WTC11 (cell line): ENCODE data around the gene PRRC2B. TPM values are rescaled to one million over a fixed set of nuclear protein-coding genes. Genes with fewer than 3 reads are reported as not detected.
A peak's percentile ranks its signal among the peaks of the same experiment; 100 is the strongest.
"Not testable (repeated sequence)": the region's sequence is repeated elsewhere in the genome, so short reads cannot be mapped to it uniquely, and the experiment has no call there.

Source experiments
- ATAC-seq: fragments of 200-7000 bp; cut with Tn5 transposase; 2 replicates; pipeline ENCODE4 v1.10.0; 2021; ENCODE audit warnings: mild to moderate bottlenecking, moderate library complexity
- CTCF ChIA-PET: fragments of 300-600 bp; sonication (Branson Sonifier 250); formaldehyde crosslinking; loops from one replicate; lab custom pipeline; 2021; ENCODE audit warnings: antibody characterized with exemption; lab: Charles Lee
- POLR2A ChIA-PET: fragments of 350-600 bp; sonication (Branson Sonifier 250); formaldehyde crosslinking; loops from one replicate; lab custom pipeline; 2021; ENCODE audit warnings: antibody characterized with exemption; lab: Charles Lee
- DNase-seq: peaks from one replicate; pipeline ENCODE4 v3.0.0; 2021; ENCODE audit warnings: low spot score
- H3K27ac Mint-ChIP-seq: 2 replicates; pipeline ENCODE4 v1.8.0; 2021; ENCODE audit warnings: mixed read lengths
- H3K27me3 Mint-ChIP-seq: 2 replicates; pipeline ENCODE4 v1.8.0; 2021; ENCODE audit warnings: low read depth, mild to moderate bottlenecking, moderate library complexity, mixed read lengths
- H3K36me3 Mint-ChIP-seq: 2 replicates; pipeline ENCODE4 v1.8.0; 2021; ENCODE audit warnings: mixed read lengths
- H3K4me1 Mint-ChIP-seq: 2 replicates; pipeline ENCODE4 v1.8.0; 2022; ENCODE audit warnings: mixed read lengths
- H3K4me3 Mint-ChIP-seq: 2 replicates; pipeline ENCODE4 v1.8.0; 2021; ENCODE audit warnings: mild to moderate bottlenecking, moderate library complexity, mixed read lengths
- H3K9me3 Mint-ChIP-seq: 2 replicates; pipeline ENCODE4 v1.8.0; 2021; ENCODE audit warnings: mixed read lengths
- EMX1 ChIP-seq: fragments of 250-450 bp; sonication (Bioruptor Pico); IDR thresholded peaks from 2 replicates; pipeline ENCODE4 v1.8.0; 2021; ENCODE audit warnings: mild to moderate bottlenecking
- ESRRA ChIP-seq: sonication (generic); formaldehyde crosslinking; IDR thresholded peaks from 2 replicates; pipeline ENCODE4 v1.8.1; 2022; ENCODE audit warnings: mild to moderate bottlenecking, missing genetic modification reagents, borderline replicate concordance
- GRHL2 ChIP-seq: fragments of 250-450 bp; sonication (Bioruptor Pico); IDR thresholded peaks from 2 replicates; pipeline ENCODE4 v1.8.0; 2022; ENCODE audit warnings: mild to moderate bottlenecking, moderate library complexity; ENCODE audit not compliant: insufficient replicate concordance, severe bottlenecking
- MXD4 ChIP-seq: fragments of 250-450 bp; sonication (Bioruptor Pico); IDR thresholded peaks from 2 replicates; pipeline ENCODE4 v1.8.0; 2021; ENCODE audit warnings: mild to moderate bottlenecking, moderate library complexity, borderline replicate concordance
- SMAD3 ChIP-seq: sonication (generic); formaldehyde crosslinking; IDR thresholded peaks from 2 replicates; pipeline ENCODE4 v1.8.0; 2022; ENCODE audit warnings: missing genetic modification reagents, mild to moderate bottlenecking, borderline replicate concordance
- SP1 ChIP-seq: sonication (generic); formaldehyde crosslinking; conservative IDR thresholded peaks from 2 replicates; pipeline ENCODE4 v1.8.1; 2022; ENCODE audit warnings: missing genetic modification reagents
- TEAD1 ChIP-seq: sonication (generic); formaldehyde crosslinking; IDR thresholded peaks from 2 replicates; pipeline ENCODE4 v1.8.0; 2022; ENCODE audit warnings: mild to moderate bottlenecking, missing genetic modification reagents
- TP53 ChIP-seq: sonication (generic); formaldehyde crosslinking; IDR thresholded peaks from 2 replicates; pipeline ENCODE4 v1.8.1; 2023; ENCODE audit warnings: mild to moderate bottlenecking, missing genetic modification reagents
- total RNA-seq: library from RNA; stranded (reverse); gene quantifications from 3 replicates; pipeline ENCODE4 v1.2.3, GENCODE V29; 2021
- TF ChIP-seq, protein P1 (sequence below): sonication (generic); formaldehyde crosslinking; IDR thresholded peaks from 2 replicates; pipeline ENCODE4 v1.8.1; 2023; ENCODE audit warnings: mild to moderate bottlenecking, missing genetic modification reagents
- TF ChIP-seq, protein P2 (sequence below): sonication (generic); formaldehyde crosslinking; IDR thresholded peaks from 2 replicates; pipeline ENCODE4 v1.8.1; 2023; ENCODE audit warnings: mild to moderate bottlenecking, missing genetic modification reagents, borderline replicate concordance
- TF ChIP-seq, protein P3 (sequence below): sonication (generic); formaldehyde crosslinking; IDR thresholded peaks from 2 replicates; pipeline ENCODE4 v1.8.1; 2023; ENCODE audit warnings: mild to moderate bottlenecking, moderate library complexity, missing genetic modification reagents
- TF ChIP-seq, protein P4 (sequence below): sonication (generic); formaldehyde crosslinking; IDR thresholded peaks from 2 replicates; pipeline ENCODE4 v1.8.1; 2022; ENCODE audit warnings: mild to moderate bottlenecking, missing genetic modification reagents, moderate library complexity, borderline replicate concordance
- TF ChIP-seq, protein P5 (sequence below): sonication (generic); formaldehyde crosslinking; IDR thresholded peaks from 2 replicates; pipeline ENCODE4 v1.8.0; 2022; ENCODE audit warnings: mild to moderate bottlenecking, missing genetic modification reagents
- TF ChIP-seq, protein P6 (sequence below): sonication (generic); formaldehyde crosslinking; IDR thresholded peaks from 2 replicates; pipeline ENCODE4 v1.8.1; 2023; ENCODE audit warnings: mild to moderate bottlenecking, missing genetic modification reagents, moderate library complexity

The PRRC2B gene
- total RNA-seq, 1 experiment from 2014 or later = 272 TPM

DNA sequence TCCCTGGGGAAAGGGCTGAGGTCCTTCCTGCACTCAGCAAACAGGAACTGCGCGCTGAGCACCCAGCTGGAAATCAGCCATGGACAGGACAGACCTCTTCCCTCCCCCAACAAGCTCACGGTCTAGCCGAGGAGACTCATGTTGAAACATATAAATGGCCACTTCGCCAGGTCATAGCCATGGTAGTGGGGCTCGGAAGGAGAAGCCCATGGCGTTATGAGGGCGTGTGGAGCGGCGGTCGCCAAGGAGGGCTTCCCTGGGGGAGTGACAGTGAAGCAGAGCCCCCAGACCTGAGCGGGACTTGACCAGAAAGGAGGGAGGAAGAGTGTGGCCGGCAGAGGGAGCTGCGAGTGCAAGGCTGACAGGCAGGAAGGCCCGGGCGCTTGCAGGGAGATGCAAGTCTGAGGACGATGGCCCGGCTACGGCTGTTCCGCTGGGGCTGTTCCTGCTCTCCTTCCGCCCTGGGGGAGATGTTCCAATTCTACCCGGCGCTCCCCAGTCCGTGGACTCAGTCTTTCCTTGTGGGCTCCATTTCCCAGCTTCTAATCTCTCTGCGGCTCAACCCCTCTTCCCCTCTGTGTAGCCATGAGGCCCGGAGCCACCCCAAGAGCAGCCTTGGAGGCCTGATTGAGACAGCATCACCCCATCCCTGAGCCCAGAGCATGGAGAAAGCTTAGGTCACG is 43.9 kb upstream of the PRRC2B start (continued):
- TF ChIP-seq, protein P1, sequence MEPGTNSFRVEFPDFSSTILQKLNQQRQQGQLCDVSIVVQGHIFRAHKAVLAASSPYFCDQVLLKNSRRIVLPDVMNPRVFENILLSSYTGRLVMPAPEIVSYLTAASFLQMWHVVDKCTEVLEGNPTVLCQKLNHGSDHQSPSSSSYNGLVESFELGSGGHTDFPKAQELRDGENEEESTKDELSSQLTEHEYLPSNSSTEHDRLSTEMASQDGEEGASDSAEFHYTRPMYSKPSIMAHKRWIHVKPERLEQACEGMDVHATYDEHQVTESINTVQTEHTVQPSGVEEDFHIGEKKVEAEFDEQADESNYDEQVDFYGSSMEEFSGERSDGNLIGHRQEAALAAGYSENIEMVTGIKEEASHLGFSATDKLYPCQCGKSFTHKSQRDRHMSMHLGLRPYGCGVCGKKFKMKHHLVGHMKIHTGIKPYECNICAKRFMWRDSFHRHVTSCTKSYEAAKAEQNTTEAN (CRISPR knock-in tag) = no peak
- TF ChIP-seq, protein P2, sequence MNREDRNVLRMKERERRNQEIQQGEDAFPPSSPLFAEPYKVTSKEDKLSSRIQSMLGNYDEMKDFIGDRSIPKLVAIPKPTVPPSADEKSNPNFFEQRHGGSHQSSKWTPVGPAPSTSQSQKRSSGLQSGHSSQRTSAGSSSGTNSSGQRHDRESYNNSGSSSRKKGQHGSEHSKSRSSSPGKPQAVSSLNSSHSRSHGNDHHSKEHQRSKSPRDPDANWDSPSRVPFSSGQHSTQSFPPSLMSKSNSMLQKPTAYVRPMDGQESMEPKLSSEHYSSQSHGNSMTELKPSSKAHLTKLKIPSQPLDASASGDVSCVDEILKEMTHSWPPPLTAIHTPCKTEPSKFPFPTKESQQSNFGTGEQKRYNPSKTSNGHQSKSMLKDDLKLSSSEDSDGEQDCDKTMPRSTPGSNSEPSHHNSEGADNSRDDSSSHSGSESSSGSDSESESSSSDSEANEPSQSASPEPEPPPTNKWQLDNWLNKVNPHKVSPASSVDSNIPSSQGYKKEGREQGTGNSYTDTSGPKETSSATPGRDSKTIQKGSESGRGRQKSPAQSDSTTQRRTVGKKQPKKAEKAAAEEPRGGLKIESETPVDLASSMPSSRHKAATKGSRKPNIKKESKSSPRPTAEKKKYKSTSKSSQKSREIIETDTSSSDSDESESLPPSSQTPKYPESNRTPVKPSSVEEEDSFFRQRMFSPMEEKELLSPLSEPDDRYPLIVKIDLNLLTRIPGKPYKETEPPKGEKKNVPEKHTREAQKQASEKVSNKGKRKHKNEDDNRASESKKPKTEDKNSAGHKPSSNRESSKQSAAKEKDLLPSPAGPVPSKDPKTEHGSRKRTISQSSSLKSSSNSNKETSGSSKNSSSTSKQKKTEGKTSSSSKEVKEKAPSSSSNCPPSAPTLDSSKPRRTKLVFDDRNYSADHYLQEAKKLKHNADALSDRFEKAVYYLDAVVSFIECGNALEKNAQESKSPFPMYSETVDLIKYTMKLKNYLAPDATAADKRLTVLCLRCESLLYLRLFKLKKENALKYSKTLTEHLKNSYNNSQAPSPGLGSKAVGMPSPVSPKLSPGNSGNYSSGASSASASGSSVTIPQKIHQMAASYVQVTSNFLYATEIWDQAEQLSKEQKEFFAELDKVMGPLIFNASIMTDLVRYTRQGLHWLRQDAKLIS (CRISPR knock-in tag) = no peak
- TF ChIP-seq SMAD3 (CRISPR knock-in tag) = no peak
- TF ChIP-seq, protein P3, sequence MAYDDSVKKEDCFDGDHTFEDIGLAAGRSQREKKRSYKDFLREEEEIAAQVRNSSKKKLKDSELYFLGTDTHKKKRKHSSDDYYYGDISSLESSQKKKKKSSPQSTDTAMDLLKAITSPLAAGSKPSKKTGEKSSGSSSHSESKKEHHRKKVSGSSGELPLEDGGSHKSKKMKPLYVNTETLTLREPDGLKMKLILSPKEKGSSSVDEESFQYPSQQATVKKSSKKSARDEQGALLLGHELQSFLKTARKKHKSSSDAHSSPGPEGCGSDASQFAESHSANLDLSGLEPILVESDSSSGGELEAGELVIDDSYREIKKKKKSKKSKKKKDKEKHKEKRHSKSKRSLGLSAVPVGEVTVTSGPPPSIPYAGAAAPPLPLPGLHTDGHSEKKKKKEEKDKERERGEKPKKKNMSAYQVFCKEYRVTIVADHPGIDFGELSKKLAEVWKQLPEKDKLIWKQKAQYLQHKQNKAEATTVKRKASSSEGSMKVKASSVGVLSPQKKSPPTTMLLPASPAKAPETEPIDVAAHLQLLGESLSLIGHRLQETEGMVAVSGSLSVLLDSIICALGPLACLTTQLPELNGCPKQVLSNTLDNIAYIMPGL (CRISPR knock-in tag) = peak; percentile 81
- no peak for TF ChIP-seq ESRRA (CRISPR knock-in tag)
- TF ChIP-seq TEAD1 (CRISPR knock-in tag) = no peak
- 0 out of 2 replicates have a peak, but pooled peaks have one; percentile 24 for TF ChIP-seq SP1 (CRISPR knock-in tag)
- TF ChIP-seq TP53 = peak; percentile 48; the same call in 1 of the 2 replicates
- TF ChIP-seq, protein P4, sequence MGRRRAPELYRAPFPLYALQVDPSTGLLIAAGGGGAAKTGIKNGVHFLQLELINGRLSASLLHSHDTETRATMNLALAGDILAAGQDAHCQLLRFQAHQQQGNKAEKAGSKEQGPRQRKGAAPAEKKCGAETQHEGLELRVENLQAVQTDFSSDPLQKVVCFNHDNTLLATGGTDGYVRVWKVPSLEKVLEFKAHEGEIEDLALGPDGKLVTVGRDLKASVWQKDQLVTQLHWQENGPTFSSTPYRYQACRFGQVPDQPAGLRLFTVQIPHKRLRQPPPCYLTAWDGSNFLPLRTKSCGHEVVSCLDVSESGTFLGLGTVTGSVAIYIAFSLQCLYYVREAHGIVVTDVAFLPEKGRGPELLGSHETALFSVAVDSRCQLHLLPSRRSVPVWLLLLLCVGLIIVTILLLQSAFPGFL (CRISPR knock-in tag) = no peak
- TF ChIP-seq, protein P5, sequence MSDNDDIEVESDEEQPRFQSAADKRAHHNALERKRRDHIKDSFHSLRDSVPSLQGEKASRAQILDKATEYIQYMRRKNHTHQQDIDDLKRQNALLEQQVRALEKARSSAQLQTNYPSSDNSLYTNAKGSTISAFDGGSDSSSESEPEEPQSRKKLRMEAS (CRISPR knock-in tag) = peak; percentile 79
- no peak for TF ChIP-seq GRHL2
- no peak for TF ChIP-seq MXD4
- no peak for TF ChIP-seq EMX1 (CRISPR knock-in tag)
- TF ChIP-seq, all 79 proteins: peak for 6

DNA sequence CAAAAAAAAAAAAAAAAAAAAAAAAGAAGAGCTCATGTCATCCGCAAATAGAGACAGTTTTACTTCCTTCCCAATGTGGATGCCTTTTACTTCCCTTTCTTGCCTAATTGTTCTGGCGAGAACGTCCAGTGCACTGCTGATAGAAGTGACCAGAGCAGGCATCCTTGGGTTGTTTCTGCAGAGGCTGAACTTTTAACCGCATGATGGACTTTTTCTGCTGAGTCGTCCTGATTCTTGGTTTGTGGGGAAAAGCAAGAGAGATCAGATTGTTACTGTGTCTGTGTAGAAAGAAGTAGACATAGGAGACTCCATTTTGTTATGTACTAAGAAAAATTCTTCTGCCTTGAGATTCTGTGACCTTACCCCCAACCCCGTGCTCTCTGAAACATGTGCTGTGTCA is 37.4 kb upstream of the PRRC2B start:
- not testable (repeated sequence) for H3K9me3 Mint-ChIP-seq

DNA sequence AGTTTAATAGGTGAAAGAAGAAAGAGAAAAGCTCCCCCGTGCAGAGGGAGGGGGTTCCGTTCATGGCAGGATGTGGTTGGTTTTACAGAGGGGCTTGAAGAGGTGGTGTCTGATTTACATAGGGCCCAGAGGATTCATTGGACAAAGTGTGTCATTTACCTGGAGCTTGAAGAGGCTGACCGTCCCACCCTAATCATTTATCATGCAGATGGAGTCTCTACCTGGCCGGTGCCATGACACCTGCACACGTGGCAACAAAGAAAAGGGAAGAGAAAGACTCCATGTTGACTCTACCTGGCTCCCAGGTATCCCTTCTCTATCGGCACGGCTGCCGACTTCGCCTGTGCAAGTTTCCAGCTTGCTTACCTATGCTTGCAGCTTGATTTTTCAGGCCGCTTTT is 35.3 kb upstream of the PRRC2B start:
- no peaks in the 10 kb centered on the region for H3K36me3 Mint-ChIP-seq
- no peaks in the 10 kb centered on the region for H3K27me3 Mint-ChIP-seq
- CTCF ChIA-PET = interaction anchor here (3.8 kb wide), 1 partner anchor 9 kb away, joined by 19 read pairs; no protein-coding TSS in a partner anchor
- H3K4me1 Mint-ChIP-seq = peaks cover 20% of the 10 kb centered on the region
- TF ChIP-seq, protein P6, sequence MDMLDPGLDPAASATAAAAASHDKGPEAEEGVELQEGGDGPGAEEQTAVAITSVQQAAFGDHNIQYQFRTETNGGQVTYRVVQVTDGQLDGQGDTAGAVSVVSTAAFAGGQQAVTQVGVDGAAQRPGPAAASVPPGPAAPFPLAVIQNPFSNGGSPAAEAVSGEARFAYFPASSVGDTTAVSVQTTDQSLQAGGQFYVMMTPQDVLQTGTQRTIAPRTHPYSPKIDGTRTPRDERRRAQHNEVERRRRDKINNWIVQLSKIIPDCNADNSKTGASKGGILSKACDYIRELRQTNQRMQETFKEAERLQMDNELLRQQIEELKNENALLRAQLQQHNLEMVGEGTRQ (CRISPR knock-in tag) = peak; percentile 29; the same call in 1 of the 2 replicates
- TF ChIP-seq, protein P5 (CRISPR knock-in tag) = 0 out of 2 replicates have a peak, but pooled peaks have one; percentile 18
- no peak for TF ChIP-seq SMAD3 (CRISPR knock-in tag)
- peak overlapping the region; percentile 92 for H3K27ac Mint-ChIP-seq
- peak; percentile 54 for ATAC-seq
- no peak for DNase-seq
- no peak overlapping the region for H3K4me3 Mint-ChIP-seq
- H3K9me3 Mint-ChIP-seq = no peaks in the 10 kb centered on the region
- POLR2A ChIA-PET = no interaction called here

More for the DNA sequence above, 37.4 kb upstream of the PRRC2B start:
- DNase-seq, H3K4me3 Mint-ChIP-seq, ATAC-seq, H3K36me3 Mint-ChIP-seq, H3K27me3 Mint-ChIP-seq, POLR2A ChIA-PET: not testable (repeated sequence)
- H3K27ac Mint-ChIP-seq = peak overlapping the region; percentile 23; the same call in 1 of the 2 replicates
- peaks cover 20% of the 10 kb centered on the region for H3K4me1 Mint-ChIP-seq
- CTCF ChIA-PET = interaction anchor here (0.7 kb wide), 1 partner anchor 70 kb away, joined by 3 read pairs; no protein-coding TSS in a partner anchor
